Mucosa of rectum (tissue), 2 donors: ENCODE data around the gene ZNF891.

Experiments used
- H3K27ac ChIP-seq, 2 donors: one replicate each; pipeline ENCODE4 v1.7.0; 2013; ENCODE audit warnings: inconsistent platforms in 2 of 2, low read depth in 2 of 2, low read length in 2 of 2
- H3K27me3 ChIP-seq, 2 donors: one replicate each; pipeline ENCODE4 v1.7.0; 2013; ENCODE audit warnings: low read length in 2 of 2; ENCODE audit not compliant: control insufficient read depth in 2 of 2, insufficient read depth in 2 of 2
- H3K36me3 ChIP-seq, 2 donors: one replicate each; pipeline ENCODE4 v1.7.0; 2013; ENCODE audit warnings: low read length in 2 of 2; ENCODE audit not compliant: control insufficient read depth in 2 of 2, insufficient read depth in 2 of 2
- H3K4me1 ChIP-seq, 2 donors: one replicate each; pipeline ENCODE4 v1.7.0; 2013; ENCODE audit warnings: low read length in 2 of 2, mild to moderate bottlenecking in 1 of 2; ENCODE audit not compliant: control insufficient read depth in 2 of 2, insufficient read depth in 2 of 2
- H3K4me3 ChIP-seq, 2 donors: one replicate each; pipeline ENCODE4 v1.7.0; 2013; ENCODE audit warnings: low read length in 2 of 2
- H3K9ac ChIP-seq, 2 donors: one replicate each; pipeline ENCODE4 v1.7.0; 2013; ENCODE audit warnings: low read length in 2 of 2, low read depth in 1 of 2, mild to moderate bottlenecking in 1 of 2
- H3K9me3 ChIP-seq, 2 donors: one replicate each; pipeline ENCODE4 v1.7.0; 2013; ENCODE audit warnings: low read length in 2 of 2; ENCODE audit not compliant: control insufficient read depth in 2 of 2
- donor health status: healthy.
- donor health status: Normal muscosa, but diverticular disease.

Gene ZNF891

GRCh38 chr12:133120385-133121191 is 9.5 kb downstream of the ZNF891 start:
- H3K36me3 ChIP-seq = peaks cover 17 to 31% of the 10 kb centered on the region in 2 donors
- no peak overlapping the region for H3K9ac ChIP-seq
- H3K27ac ChIP-seq = no peak overlapping the region
- H3K27me3 ChIP-seq = no peaks in the 10 kb centered on the region
- peaks cover 67 to 82% of the 10 kb centered on the region in 2 donors for H3K9me3 ChIP-seq
- no peaks in the 10 kb centered on the region for H3K4me1 ChIP-seq
- no peak overlapping the region for H3K4me3 ChIP-seq

GRCh38 chr12:133108150-133108549 is 21.9 kb downstream of the ZNF891 start:
- no peaks in the 10 kb centered on the region for H3K27me3 ChIP-seq
- peaks cover 24 to 35% of the 10 kb centered on the region in 2 donors for H3K36me3 ChIP-seq
- no peak overlapping the region for H3K9ac ChIP-seq
- peaks cover 59 to 69% of the 10 kb centered on the region in 2 donors for H3K9me3 ChIP-seq
- H3K4me1 ChIP-seq = no peaks in the 10 kb centered on the region
- peak overlapping the region in 1 of 2 donors; percentile 15 for H3K4me3 ChIP-seq
- no peak overlapping the region for H3K27ac ChIP-seq

- Histone ChIP-seq H3K27ac (no peak overlapping the region), H3K27me3 (no peaks in the 10 kb centered on the region), H3K4me1 (no peaks in the 10 kb centered on the region), H3K9ac (no peak overlapping the region), H3K36me3 (peaks cover 25 to 42% of the 10 kb centered on the region in 2 donors), H3K4me3 (peak overlapping the region in 1 of 2 donors; percentile 39), H3K9me3 (peaks cover 66 to 77% of the 10 kb centered on the region in 2 donors)
Observed at GRCh38 chr12:133107121-133107520, 23.0 kb downstream of the ZNF891 start.

GRCh38 chr12:133106253-133106652 is 23.8 kb downstream of the ZNF891 start:
- peaks cover 32 to 49% of the 10 kb centered on the region in 2 donors for H3K36me3 ChIP-seq
- H3K9me3 ChIP-seq = peaks cover 69 to 80% of the 10 kb centered on the region in 2 donors
- no peaks in the 10 kb centered on the region for H3K27me3 ChIP-seq
- no peaks in the 10 kb centered on the region for H3K4me1 ChIP-seq
- peak overlapping the region in 1 of 2 donors; percentile 39 for H3K4me3 ChIP-seq
- H3K9ac ChIP-seq = no peak overlapping the region
- H3K27ac ChIP-seq = no peak overlapping the region

- H3K4me1 ChIP-seq = no peaks in the 10 kb centered on the region
- no peaks in the 10 kb centered on the region for H3K27me3 ChIP-seq
- peaks cover 39 to 55% of the 10 kb centered on the region in 2 donors for H3K36me3 ChIP-seq
- peaks cover 73 to 83% of the 10 kb centered on the region in 2 donors for H3K9me3 ChIP-seq
- H3K27ac ChIP-seq = no peak overlapping the region
- H3K9ac ChIP-seq = no peak overlapping the region
- peak overlapping the region in 1 of 2 donors; percentile 11 for H3K4me3 ChIP-seq
Observed at GRCh38 chr12:133105620-133106019, 24.5 kb downstream of the ZNF891 start.

- Histone ChIP-seq H3K4me3 (peak overlapping the region in 1 of 2 donors; percentile 32), H3K36me3 (peaks cover 47 to 60% of the 10 kb centered on the region in 2 donors), H3K27ac (no peak overlapping the region), H3K9ac (no peak overlapping the region), H3K27me3 (no peaks in the 10 kb centered on the region), H3K9me3 (peaks cover 53 to 62% of the 10 kb centered on the region in 2 donors), H3K4me1 (peaks cover 0 to 11% of the 10 kb centered on the region in 2 donors)
Observed at GRCh38 chr12:133083345-133083744, 46.7 kb downstream of the ZNF891 start.

- no peaks in the 10 kb centered on the region for H3K27me3 ChIP-seq
- peaks cover 34 to 44% of the 10 kb centered on the region in 2 donors for H3K36me3 ChIP-seq
- H3K9ac ChIP-seq = peak overlapping the region; percentile 90
- peaks cover 0 to 11% of the 10 kb centered on the region in 2 donors for H3K4me1 ChIP-seq
- peaks cover 55 to 56% of the 10 kb centered on the region in 2 donors for H3K9me3 ChIP-seq
- peak overlapping the region; percentile 87 to 96 for H3K4me3 ChIP-seq
- peak overlapping the region; percentile 99 for H3K27ac ChIP-seq
Observed at GRCh38 chr12:133081159-133081780, 48.8 kb downstream of the ZNF891 start.

- peak within 1 kb of the TSS; percentile 99 for H3K27ac ChIP-seq
- no peaks in the 10 kb centered on the region for H3K27me3 ChIP-seq
- H3K4me3 ChIP-seq = peak within 1 kb of the TSS; percentile 87 to 96
- H3K9me3 ChIP-seq = peaks cover 48 to 49% of the 10 kb centered on the region in 2 donors
- peak within 1 kb of the TSS; percentile 90 for H3K9ac ChIP-seq
- H3K4me1 ChIP-seq = peaks cover 0 to 11% of the 10 kb centered on the region in 2 donors
- peaks cover 27 to 37% of the 10 kb centered on the region in 2 donors for H3K36me3 ChIP-seq
Observed at GRCh38 chr12:133080368-133081158, 49.5 kb downstream of the ZNF891 start, which contains the start of gene ZNF140. Gene ZNF140 (plus strand): TSS chr12:133080923. CDS start chr12:133081321, 398 bp downstream.

GRCh38 chr12:133080026-133080367 is 50.1 kb downstream of the ZNF891 start:
- peak overlapping the region; percentile 99 for H3K27ac ChIP-seq
- H3K27me3 ChIP-seq = no peaks in the 10 kb centered on the region
- H3K4me3 ChIP-seq = peak overlapping the region; percentile 87 to 96
- H3K36me3 ChIP-seq = peaks cover 22 to 31% of the 10 kb centered on the region in 2 donors
- peak overlapping the region; percentile 90 for H3K9ac ChIP-seq
- peaks cover 44 to 48% of the 10 kb centered on the region in 2 donors for H3K9me3 ChIP-seq
- peaks cover 0 to 11% of the 10 kb centered on the region in 2 donors for H3K4me1 ChIP-seq
